Left lobe of liver (tissue), 2 donors: Measurements from ENCODE around the gene ADGRG2. TPM values are rescaled to one million over a fixed set of nuclear protein-coding genes. Genes with fewer than 3 reads are reported as not detected.
"Not testable (repeated sequence)": the region's sequence is repeated elsewhere in the genome, so short reads cannot be mapped to it uniquely, and the experiment has no call there.

Experiments
- ATAC-seq: fragments of 200-7000 bp; cut with Tn5 transposase; one replicate; pipeline ENCODE4 v1.9.1; 2020; ENCODE audit warnings: mild to moderate bottlenecking, moderate library complexity
- DNase-seq: peaks from one replicate; pipeline ENCODE4 v3.0.0-alpha.2; 2020; ENCODE audit warnings: low spot score
- total RNA-seq: library from RNA; stranded (reverse); gene quantifications from one replicate; pipeline ENCODE4 v1.2.1, GENCODE V29; 2021
- donor health status: DM: no; HTN: no; CAD: no; lungs with moderate emphysema.
- donor health status: DM: no; HTN: yes; CAD: no.

Gene ADGRG2
- total RNA-seq, 1 donor from 2014 or later, result 1.2 TPM

DNA sequence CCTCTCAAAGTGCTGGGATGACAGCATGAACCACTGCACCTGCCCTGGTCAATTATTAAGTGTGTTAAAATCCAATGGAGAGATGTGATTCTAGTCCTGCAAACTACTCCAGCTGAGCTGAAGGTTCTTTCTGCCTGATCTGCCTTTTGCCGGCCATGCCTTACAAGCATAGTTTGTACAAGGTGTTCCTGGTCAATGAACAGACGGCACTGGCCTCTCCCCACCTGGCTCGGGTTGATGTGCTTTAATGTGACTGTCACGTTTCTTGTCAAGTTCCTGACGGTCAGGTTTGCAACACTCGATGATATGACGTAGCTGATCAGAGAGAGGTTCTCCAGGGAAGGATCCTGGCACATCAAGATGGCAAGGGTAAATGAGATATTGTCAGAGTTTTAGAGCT, 115.3 kb downstream of the ADGRG2 start:
- ATAC-seq (no peak), DNase-seq (no peak)

DNA sequence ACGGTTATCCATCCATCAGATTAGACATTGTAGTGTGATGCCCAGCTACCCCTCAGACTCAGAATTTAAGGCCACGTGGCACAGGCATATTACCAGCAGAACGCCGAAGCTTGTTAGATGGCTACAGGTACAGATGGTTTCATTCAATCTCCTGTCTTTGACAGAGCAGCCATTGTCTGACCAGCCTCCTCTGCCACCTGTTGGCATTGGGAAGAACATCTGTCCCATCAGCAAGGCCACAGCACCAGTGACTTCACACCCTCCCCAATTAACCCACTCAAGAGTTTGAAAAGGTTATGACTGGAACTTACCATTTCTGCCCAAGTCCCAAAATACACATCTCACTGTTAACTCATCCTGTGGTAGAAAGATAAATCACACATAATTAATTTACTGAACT, 116.4 kb downstream of the ADGRG2 start:
- DNase-seq (no peak), ATAC-seq (peak; percentile 63)

- no peak for DNase-seq
- no peak for ATAC-seq
Measured at GRCh38 chrX:19003756-19004155, 118.5 kb downstream of the ADGRG2 start.

DNA sequence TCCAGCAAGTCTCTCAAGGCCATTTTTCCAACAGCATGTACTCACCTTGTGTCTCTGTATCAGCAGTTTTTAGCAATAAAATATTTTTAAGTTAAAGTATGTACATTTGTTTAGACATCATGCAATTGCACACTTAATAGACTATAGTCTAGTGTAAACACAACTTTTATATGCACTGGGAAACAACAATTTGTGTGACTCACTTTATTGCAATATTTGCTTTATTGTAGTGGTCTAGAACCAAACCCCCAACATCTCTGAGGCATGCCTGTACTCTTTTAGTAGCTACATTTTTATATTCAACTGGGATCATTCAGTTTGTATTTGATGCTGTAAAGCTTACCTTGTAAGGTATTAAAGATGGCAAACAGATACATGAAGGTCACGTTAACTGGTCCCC, 123.6 kb downstream of the ADGRG2 start:
- DNase-seq, result no peak
- no peak for ATAC-seq

DNA sequence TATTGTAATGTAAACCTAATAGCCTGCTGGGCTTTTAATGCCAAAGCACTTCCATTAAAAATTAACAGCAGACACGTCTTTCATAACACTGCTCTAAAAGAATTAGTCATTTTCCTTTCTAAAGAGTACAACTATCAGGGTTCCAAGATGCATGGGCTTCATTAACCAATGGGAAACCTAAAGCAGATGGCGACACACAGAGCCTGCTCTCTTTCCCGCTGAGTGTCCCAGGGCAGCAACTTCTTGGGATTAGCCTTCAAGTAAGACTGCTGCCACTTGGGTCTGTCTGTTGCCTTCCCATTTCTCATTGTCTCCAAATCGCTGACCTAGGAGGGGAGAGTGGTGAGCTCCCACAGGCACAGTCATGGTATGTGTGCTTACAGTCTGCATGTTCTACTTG, 124.4 kb downstream of the ADGRG2 start:
- DNase-seq (no peak), ATAC-seq (no peak)

DNA sequence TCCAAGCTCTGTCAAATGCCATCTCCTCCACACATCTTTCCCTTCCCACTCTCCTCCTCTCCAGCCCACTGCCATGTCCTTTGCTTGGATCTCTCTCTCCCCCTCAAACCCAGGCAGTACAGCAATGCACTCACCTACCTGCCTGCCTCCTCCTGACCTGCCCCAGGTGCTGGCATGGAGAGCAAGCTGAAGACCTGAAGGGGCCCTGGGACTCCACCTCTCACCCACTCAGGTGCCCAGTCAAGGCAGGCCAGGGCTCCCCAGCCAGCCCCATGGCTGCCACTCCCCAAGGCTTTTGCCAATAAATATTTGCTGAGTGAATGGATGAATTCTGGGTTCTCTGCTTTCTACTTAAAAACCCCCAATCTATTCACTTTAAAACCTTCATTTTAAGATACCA, 125.7 kb downstream of the ADGRG2 start:
- ATAC-seq (no peak), DNase-seq (no peak)

GRCh38 chrX:18995221-18995620, 127.0 kb downstream of the ADGRG2 start:
- DNase-seq, result no peak
- no peak for ATAC-seq

- no peak for DNase-seq
- no peak for ATAC-seq
Measured at GRCh38 chrX:18994713-18995112, 127.6 kb downstream of the ADGRG2 start.

DNA sequence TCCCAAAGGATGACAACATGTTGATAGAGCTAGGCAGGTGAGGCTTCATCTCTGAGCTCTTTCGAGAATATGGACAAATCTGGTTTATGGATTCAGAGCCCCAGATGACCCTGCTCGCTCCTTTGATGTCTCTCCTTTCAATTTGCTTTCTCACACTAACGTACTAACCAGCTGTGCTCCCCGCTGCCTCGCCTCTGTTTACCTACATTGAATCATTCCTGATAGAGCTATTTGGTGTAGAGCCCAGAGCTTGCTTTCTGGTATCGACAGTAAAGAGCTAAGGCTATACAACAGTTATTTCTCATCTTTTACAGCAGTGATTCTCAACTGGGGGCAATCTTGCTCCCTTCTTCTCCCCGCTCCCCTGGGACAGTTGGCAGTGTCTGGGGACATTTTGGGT, 129.4 kb downstream of the ADGRG2 start:
- ATAC-seq (no peak), DNase-seq (no peak)

DNA sequence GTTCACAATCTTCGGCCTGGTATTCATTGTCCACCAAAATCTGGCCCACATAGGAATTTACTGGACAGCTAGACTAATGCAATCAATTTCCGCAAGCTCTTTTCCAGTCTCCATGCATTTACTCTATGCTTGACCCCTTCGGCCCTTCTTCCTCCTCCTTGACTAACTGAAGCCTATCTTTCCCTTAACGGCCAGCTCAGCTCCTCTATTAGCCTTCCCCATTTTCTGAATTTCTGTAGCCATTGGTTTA, 137.2 kb downstream of the ADGRG2 start:
- DNase-seq, result no peak
- no peak for ATAC-seq

GRCh38 chrX:18984381-18985185, 137.7 kb downstream of the ADGRG2 start:
- ATAC-seq, result peak; percentile 88
- peak; percentile 89 for DNase-seq

DNA sequence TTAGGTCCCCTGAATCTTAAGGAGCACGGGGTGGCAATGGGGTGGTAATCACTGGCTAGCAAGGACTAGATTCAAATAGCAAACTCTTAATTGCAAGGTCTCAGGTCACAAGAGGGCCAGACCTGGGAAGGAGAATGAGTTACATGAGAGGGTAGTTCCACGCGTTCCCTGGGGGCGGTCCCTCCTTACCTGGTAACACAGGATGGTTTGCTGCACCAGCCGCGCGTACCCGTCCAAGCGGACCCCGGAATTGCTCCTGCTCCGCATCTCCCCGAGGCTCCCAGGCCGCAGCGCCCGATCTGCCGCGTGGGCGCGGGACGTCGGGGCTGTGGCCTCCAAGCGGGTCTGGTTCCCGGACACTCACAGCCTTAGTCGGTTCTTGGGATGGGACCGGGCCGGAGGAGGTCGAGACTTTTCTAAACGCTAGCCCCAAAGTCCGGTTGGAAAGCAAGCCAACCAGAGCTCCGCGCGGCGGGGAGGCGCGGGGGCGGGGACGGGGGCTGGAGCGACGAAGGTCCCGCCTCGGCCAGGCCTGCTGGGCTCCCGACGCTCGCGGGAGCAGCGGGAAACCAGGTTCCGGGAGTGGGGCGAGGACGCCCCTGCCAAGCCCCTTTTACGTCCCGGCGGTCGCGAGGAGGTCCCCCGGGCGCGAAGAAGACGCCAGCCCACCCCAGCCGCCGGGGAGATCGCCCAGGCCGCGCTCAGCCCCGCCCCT, 138.4 kb downstream of the ADGRG2 start, which contains the start of gene PHKA2:
PHKA2 (minus strand) TSS at position 449 of the 715 bp plus-strand sequence; CDS start at position 267, 182 bp downstream.
- ATAC-seq (peak; percentile 76), DNase-seq (peak; percentile 82)

DNA sequence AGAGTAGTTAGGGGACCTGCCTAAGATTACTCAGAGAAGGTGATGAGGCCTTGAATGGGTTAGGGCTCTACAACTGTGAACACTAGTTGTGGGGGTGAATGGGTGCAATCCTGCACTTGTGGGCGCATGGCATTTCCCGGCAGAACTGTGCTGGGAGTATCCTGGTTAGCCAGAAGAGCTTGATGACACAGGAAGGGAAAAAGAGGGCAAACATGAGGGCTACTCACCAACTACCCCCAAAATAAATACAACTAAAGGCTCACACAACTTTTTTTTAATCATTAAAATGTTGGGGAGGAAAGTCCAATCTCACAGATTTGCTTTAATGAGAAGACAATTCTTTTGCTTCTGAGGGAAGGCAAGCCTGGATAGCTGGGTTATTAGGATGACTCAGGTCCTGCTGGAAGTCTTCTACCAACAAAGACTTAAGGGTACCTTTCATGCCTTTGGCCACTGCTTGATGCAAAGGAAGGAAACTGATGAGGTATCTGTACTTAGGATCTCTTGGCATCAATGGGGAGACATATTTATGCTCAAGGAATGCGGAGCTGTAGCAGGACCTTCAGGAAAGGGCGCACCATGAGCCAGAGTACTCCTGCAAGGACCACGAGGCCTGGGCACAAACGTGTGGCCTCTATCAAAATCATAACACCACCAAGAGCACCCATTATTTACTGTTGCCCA, 141.0 kb downstream of the ADGRG2 start:
- DNase-seq, result peak; percentile 55
- ATAC-seq, result peak; percentile 35

DNA sequence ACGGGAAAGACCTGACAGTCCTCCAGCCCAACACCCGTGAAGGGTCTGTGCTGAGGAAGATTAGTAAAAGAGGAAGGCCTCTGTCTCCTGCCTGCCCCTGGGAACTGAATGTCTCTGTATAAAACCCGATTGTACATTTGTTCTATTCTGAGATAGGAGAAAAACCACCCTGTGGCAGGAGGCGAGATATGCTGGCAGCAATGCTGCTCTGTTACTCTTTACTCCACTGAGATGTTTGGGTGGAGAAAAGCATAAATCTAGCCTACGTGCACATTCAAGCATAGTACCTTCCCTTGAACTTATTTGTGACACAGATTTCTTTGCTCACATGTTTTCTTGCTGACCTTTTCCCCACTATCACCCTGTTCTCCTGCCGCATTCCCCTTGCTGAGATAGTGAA, 142.0 kb downstream of the ADGRG2 start:
- not testable (repeated sequence) for ATAC-seq

GRCh38 chrX:18974993-18975392, 147.3 kb downstream of the ADGRG2 start:
- DNase-seq (no peak), ATAC-seq (no peak)

More for the DNA sequence above, 142.0 kb downstream of the ADGRG2 start:
- DNase-seq, result not testable (repeated sequence)

DNA sequence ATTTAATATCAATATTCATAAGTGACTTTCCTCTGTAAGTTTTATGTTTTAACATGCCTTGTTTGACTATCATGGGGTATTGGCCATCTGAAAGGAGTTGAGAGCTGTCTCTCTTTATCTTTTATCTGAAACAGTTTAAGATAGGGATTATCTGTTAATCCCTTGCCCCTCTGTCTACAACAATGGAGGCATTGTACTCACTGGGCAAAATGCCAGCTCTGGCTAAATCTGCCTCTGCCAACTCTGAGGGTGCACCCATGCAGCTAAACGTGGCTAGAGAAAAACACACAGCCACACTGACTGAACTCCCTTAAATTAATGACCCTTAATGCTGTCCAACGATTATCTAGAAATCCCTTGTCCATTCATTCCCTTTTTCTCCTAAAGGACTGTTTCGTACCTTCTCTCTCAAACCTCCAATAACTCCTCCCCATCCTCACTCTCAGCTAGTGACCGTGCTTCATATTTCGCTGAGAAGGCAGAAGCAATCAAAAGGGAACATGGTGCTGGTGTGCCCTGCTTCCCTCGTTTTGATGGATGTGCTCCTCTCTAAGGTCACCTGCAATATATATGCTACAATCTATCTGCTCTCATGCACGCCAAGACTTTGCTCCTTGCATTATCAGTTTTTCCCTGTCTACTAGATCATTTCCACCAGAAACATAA, 148.6 kb downstream of the ADGRG2 start:
- ATAC-seq (no peak), DNase-seq (no peak)

GRCh38 chrX:18971506-18971905, 150.8 kb downstream of the ADGRG2 start:
- ATAC-seq (no peak), DNase-seq (no peak)

DNA sequence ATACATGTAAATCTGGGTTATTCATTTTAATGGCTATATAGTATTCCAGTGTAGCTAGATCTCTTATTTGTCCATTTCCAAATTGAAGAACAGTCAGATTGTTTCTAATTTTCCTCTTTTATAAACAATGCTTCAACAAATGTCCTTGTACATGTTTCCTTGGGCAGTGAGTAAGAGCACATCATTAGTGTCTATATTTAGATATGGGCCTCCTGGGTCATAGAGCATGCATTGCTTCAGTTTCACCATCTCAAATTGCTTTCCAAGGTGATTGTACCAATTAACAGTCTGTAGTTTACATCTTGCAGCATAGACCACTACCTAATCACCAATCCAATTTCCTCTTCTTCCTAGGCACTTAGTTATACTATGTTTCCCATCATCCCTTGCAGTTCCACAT, 151.8 kb downstream of the ADGRG2 start:
- no peak for DNase-seq
- no peak for ATAC-seq

DNA sequence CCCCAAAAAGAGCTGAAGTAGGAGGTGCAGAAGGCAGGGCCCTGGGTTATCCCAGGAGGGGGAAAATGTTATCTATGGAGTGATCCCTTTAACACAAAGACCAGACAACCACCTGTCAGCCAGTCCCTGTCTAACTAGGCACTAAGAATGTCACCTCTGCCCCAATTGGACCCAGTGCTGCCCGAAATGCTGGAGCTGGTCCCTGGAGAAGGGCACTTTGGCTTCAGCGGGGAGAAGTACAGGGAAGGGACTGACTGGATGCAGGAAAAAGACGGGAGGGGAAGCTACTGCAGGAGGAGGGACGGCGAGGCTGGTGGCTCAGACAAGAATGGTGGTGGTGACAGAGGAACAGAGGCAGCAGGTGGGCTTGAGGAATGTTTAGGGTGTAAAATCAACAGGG, 155.6 kb downstream of the ADGRG2 start:
- DNase-seq, result peak; percentile 51
- peak; percentile 89 for ATAC-seq

DNA sequence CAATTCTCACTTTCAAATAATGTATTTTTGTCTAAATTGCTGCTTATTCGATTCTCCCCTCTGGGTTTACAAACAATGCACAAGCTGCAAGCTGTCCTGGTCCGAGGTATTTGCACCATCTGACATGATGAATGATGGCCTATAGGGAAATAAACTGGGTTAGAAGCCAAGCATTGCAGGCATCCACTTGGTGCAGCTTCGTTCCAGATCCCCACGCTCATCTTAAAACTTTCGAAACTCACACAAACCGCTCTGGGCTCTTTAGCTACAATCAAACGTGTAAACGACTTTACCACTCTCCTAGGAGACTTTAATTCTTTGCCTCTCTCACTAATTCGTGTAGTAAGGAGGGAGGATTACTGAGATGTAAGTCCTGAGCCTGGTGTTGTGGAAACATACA, 157.4 kb downstream of the ADGRG2 start:
- no peak for DNase-seq
- ATAC-seq, result no peak

GRCh38 chrX:18964026-18964425, 158.2 kb downstream of the ADGRG2 start:
- ATAC-seq, result no peak
- no peak for DNase-seq
